Activated CD8-positive, alpha-beta T cell treated with anti-CD3 and anti-CD28 coated beads for 36 hours (primary cell): Measurements from ENCODE around the gene PEF1. TPM values are rescaled to one million over a fixed set of nuclear protein-coding genes. Genes with fewer than 3 reads are reported as not detected.

Experiments used
- ATAC-seq: fragments of 200-7000 bp; cut with Tn5 transposase; one replicate; pipeline ENCODE4 v1.10.0; 2021; ENCODE audit warnings: mild to moderate bottlenecking, moderate library complexity
- CTCF ChIA-PET: fragments of 350-600 bp; sonication (Branson Sonifier 250); formaldehyde crosslinking; loops from one replicate; lab custom pipeline; 2021; ENCODE audit warnings: antibody characterized with exemption; lab: Charles Lee
- POLR2A ChIA-PET: fragments of 350-600 bp; sonication (Branson Sonifier 250); formaldehyde crosslinking; loops from one replicate; lab custom pipeline; 2021; ENCODE audit warnings: antibody characterized with exemption; lab: Charles Lee
- DNase-seq: peaks from one replicate; pipeline ENCODE4 v3.0.0-alpha.2; 2020
- H3K27ac Mint-ChIP-seq: one replicate; pipeline ENCODE4 v1.8.0; 2021; ENCODE audit warnings: mild to moderate bottlenecking, mixed read lengths
- H3K27me3 Mint-ChIP-seq: one replicate; pipeline ENCODE4 v1.8.0; 2021; ENCODE audit warnings: mixed read lengths
- H3K36me3 Mint-ChIP-seq: one replicate; pipeline ENCODE4 v1.8.0; 2021; ENCODE audit warnings: low read depth, mixed read lengths
- H3K4me1 Mint-ChIP-seq: one replicate; pipeline ENCODE4 v1.8.0; 2021; ENCODE audit warnings: low read depth, mixed read lengths
- H3K4me3 Mint-ChIP-seq: one replicate; pipeline ENCODE4 v1.8.0; 2021; ENCODE audit warnings: mild to moderate bottlenecking, moderate library complexity, mixed read lengths
- H3K9me3 Mint-ChIP-seq: one replicate; pipeline ENCODE4 v1.8.0; 2021; ENCODE audit warnings: mixed read lengths
- CTCF ChIP-seq: fragments of 200-600 bp; IDR thresholded peaks from one replicate; pipeline ENCODE4 v1.8.0; 2022; ENCODE audit warnings: antibody characterized with exemption, mild to moderate bottlenecking
- intact Hi-C: fragments of 100-400 bp; cut with micrococcal nuclease; formaldehyde crosslinking; loops from one replicate; pipeline ENCODE4 v1.10.0; 2022
- total RNA-seq, 2 experiments: library from RNA; stranded (reverse); gene quantifications; one replicate each; pipeline ENCODE4 v1.2.3, GENCODE V29; 2021

The PEF1 gene
- total RNA-seq, 2 experiments from 2014 or later: 58.1 to 61.9 TPM

GRCh38 chr1:31595836-31596736 is 48.6 kb downstream of the PEF1 start:
- Mint-ChIP-seq H3K4me3 (no peak overlapping the region), H3K27me3 (peaks cover 6% of the 10 kb centered on the region), H3K9me3 (no peaks in the 10 kb centered on the region), H3K27ac (no peak overlapping the region), H3K36me3 (no peaks in the 10 kb centered on the region), H3K4me1 (no peaks in the 10 kb centered on the region)
- ChIA-PET POLR2A (no interaction called here), CTCF (interaction anchor here (0.5 to 3.1 kb wide), 7 partner anchors 8 to 433 kb away, joined by 3 to 15 read pairs (median 5); no protein-coding TSS in a partner anchor)
- intact Hi-C loops: no loop called here
- DNase-seq (no peak), ATAC-seq (no peak)
- no peak for TF ChIP-seq CTCF

DNA sequence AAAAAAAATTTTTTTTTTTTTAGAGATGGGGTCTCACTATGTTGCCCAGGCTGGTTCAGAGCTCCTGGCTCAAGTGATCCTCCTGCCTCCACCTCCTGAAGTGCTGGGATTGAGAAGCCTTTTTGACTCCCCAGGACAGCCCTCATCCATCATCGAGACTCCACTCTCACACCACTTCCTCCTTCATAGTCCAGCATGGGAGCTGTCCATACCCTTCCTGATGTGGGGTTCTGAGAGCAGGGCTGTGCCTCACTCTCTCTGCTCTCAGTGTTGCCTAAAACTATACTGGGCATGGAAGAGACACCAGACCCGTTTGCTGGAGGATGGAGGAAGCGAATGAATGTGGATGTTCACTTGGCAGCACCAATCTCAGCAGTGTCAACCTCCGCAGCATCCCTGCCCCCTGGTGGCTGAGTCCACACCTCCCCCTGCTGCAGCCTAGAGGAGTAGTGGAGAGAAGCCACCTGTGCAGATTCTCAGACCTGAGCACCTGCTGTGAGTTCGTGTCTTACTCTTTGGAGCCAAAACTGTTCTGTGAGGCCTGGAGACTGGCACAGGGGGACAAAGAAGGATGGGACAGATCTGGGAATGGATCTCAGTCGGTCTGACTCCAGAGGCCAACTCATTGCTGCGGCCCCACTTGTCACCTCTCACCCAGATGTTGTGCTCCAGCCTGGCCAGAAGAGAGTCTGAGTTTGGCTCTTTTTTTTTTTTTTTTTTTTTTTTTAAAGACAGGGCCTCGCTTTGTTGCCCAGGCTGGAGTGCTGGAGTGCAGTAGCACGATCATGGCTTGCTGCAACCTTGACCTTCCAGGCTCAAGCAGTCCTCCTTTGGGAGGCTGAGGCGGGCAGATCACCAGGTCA is 50.7 kb downstream of the PEF1 start:
- Mint-ChIP-seq H3K36me3 (no peaks in the 10 kb centered on the region), H3K27me3 (peaks cover 11% of the 10 kb centered on the region), H3K4me3 (no peak overlapping the region), H3K27ac (no peak overlapping the region), H3K9me3 (no peaks in the 10 kb centered on the region), H3K4me1 (no peaks in the 10 kb centered on the region)
- CTCF ChIA-PET: interaction anchor here (0.7 to 3.7 kb wide), 7 partner anchors 14 to 183 kb away, joined by 3 to 19 read pairs (median 4); partner anchors contain the start of gene HCRTR1
- ATAC-seq (peak; percentile 95), DNase-seq (peak; percentile 87)
- intact Hi-C loops: no loop called here
- TF ChIP-seq CTCF: peak; percentile 77
- POLR2A ChIA-PET: no interaction called here

GRCh38 chr1:31593136-31593665 is 51.5 kb downstream of the PEF1 start:
- H3K27me3 Mint-ChIP-seq: peaks cover 12% of the 10 kb centered on the region
- DNase-seq (no peak), ATAC-seq (no peak)
- CTCF ChIA-PET: interaction anchor here (0.7 to 3.7 kb wide), 5 partner anchors 21 to 182 kb away, joined by 3 to 19 read pairs (median 4); partner anchors contain the start of gene HCRTR1
- H3K4me1 Mint-ChIP-seq: no peaks in the 10 kb centered on the region
- intact Hi-C loops: no loop called here
- H3K27ac Mint-ChIP-seq: no peak overlapping the region
- POLR2A ChIA-PET: no interaction called here
- H3K36me3 Mint-ChIP-seq: no peaks in the 10 kb centered on the region
- TF ChIP-seq CTCF: no peak
- no peak overlapping the region for H3K4me3 Mint-ChIP-seq
- no peaks in the 10 kb centered on the region for H3K9me3 Mint-ChIP-seq

DNA sequence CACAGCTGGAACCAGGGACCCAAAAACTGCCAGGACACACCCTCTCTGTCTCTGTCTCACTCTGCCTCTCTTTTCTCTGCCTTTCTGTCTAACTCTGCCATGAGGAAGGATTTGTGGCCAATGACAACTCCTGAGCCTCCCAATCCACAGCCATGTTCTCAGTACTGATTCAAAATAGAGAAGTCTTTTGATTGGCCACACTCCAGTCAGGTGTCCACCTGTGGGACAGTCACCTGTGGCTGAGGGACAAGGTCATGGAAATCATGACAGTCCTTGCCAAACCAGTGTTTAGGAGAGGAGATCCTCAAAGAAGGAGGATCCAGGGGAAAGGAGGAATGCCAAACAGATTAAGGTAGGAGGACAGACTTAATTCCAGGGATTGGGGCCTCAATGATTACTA is 52.5 kb downstream of the PEF1 start:
- DNase-seq (no peak), ATAC-seq (no peak)
- intact Hi-C loops: no loop called here
- H3K4me3 Mint-ChIP-seq: no peak overlapping the region
- peaks cover 16% of the 10 kb centered on the region for H3K27me3 Mint-ChIP-seq
- no peaks in the 10 kb centered on the region for H3K9me3 Mint-ChIP-seq
- CTCF ChIA-PET: interaction anchor here (2.1 to 3.7 kb wide), 2 partner anchors 26 to 28 kb away, joined by 5 to 19 read pairs; no protein-coding TSS in a partner anchor
- H3K27ac Mint-ChIP-seq: no peak overlapping the region
- POLR2A ChIA-PET: no interaction called here
- H3K36me3 Mint-ChIP-seq: no peaks in the 10 kb centered on the region
- no peaks in the 10 kb centered on the region for H3K4me1 Mint-ChIP-seq
- TF ChIP-seq CTCF: no peak
